ENCODE data around the gene CHML.

DNA sequence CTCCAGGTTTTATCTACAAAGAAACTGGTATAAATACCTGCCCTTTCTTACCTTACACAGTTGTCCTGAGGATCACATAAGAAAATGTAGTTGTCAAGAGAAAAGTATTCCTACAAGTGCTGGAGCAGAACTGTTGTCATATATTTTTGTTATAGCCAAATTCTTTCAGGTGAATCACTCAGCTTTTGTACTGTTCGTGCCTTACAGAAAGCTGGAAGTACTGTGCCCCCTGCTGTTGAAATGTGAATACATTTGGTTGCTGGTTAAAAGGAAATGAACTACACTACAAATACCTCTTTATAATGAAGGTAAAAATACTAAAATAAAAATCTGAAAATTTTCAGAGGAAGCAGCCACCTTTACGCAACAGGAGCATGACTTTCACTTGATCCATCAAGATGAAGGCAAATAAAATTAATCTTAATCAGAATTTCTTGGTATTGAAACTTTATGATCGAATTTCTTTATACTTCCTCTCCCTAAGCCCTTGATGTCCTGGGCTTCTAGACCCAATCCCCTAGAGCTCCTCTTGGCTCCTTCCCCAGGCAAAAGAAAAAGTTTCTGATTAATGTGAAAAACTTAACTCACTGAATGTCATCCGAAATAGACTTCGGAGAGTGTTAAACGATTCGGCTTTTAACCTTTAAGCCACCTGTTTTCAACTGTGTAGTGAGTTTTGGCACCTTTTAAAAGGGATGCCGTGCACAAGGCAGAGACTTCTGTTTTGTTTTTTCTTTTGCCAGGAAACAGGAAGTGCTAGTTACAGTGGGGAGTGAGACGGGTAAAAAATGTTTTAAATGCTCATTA lies 12.5 kb downstream of the CHML start:
- TF ChIP-seq GATA2 (IDR thresholded peaks at IDR 0.05; ENCODE audit: low read depth, low read length) (no peak), GATA3 (IDR thresholded peaks at IDR 0.05; ENCODE audit: low read depth, low read length) (no peak)
